Measurements from ENCODE around the gene ORC1. TPM values are rescaled to one million over a fixed set of nuclear protein-coding genes. Genes with fewer than 3 reads are reported as not detected.
A peak's percentile ranks its signal among the peaks of the same experiment; 100 is the strongest.

The ORC1 gene
- total RNA-seq, 1 experiment from 2014 or later, result 45.2 TPM

DNA sequence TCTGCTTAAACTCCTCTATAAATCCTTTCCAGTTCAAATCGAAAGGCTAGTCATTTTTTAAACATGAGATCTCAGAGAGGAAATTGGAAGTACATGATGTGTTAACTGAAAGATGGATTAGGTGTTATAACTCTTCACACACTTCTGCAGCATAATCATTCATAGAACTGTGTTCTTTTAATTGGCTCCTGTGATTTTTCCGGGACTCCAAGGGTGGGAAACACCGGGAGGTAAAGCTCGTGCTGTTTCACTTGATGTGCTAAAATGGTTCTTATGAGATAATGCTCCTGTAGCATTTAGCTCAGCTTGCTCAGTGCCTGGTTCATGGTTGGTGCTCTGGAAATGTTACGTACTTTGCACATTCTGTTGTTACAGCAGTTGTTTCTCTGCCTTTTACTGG lies 78.4 kb downstream of the ORC1 start:
- POLR2A ChIA-PET, result interaction anchor here (0.6 kb wide), 1 partner anchor 513 kb away, joined by 3 read pairs; no protein-coding TSS in a partner anchor
- H3K36me3 Mint-ChIP-seq, result peaks cover 3% of the 10 kb centered on the region; the same call in 1 of the 2 replicates
- DNase-seq (ENCODE audit: low spot score) (no peak), ATAC-seq (no peak)
- peaks cover 12% of the 10 kb centered on the region for H3K4me1 Mint-ChIP-seq
- CTCF ChIA-PET, result interaction anchor here (0.8 kb wide), 1 partner anchor 24 kb away, joined by 3 read pairs; no protein-coding TSS in a partner anchor
- peak overlapping the region; percentile 17; the same call in 1 of the 2 replicates for H3K27ac Mint-ChIP-seq
- TF ChIP-seq ZNF232 (CRISPR knock-in tag; IDR thresholded peaks at IDR 0.05) (no peak), NFYB (CRISPR knock-in tag; conservative IDR thresholded peaks at IDR 0.05; ENCODE audit: low read depth) (no peak), PRRX2 (CRISPR knock-in tag; IDR thresholded peaks at IDR 0.05) (no peak), CREM (CRISPR knock-in tag; IDR thresholded peaks at IDR 0.05) (no peak), SMAD4 (CRISPR knock-in tag; IDR thresholded peaks at IDR 0.05) (no peak), ZNF121 (CRISPR knock-in tag; IDR thresholded peaks at IDR 0.05) (no peak), MXD4 (CRISPR knock-in tag; IDR thresholded peaks at IDR 0.05; ENCODE audit: borderline replicate concordance) (no peak), ZNF396 (CRISPR knock-in tag; IDR thresholded peaks at IDR 0.05; ENCODE audit: borderline replicate concordance) (no peak), NFATC4 (CRISPR knock-in tag; IDR thresholded peaks at IDR 0.05) (no peak), ZNF671 (CRISPR knock-in tag; IDR thresholded peaks at IDR 0.05) (no peak), ESRRA (CRISPR knock-in tag; IDR thresholded peaks at IDR 0.05; ENCODE audit: borderline replicate concordance) (no peak), TEAD1 (CRISPR knock-in tag; IDR thresholded peaks at IDR 0.05) (no peak), GTF2I (CRISPR knock-in tag; conservative IDR thresholded peaks at IDR 0.05) (no peak), RORB (CRISPR knock-in tag; IDR thresholded peaks at IDR 0.05) (no peak), ZNF263 (CRISPR knock-in tag; IDR thresholded peaks at IDR 0.05; ENCODE audit: low read depth) (no peak)
- TF ChIP-seq, protein P1, sequence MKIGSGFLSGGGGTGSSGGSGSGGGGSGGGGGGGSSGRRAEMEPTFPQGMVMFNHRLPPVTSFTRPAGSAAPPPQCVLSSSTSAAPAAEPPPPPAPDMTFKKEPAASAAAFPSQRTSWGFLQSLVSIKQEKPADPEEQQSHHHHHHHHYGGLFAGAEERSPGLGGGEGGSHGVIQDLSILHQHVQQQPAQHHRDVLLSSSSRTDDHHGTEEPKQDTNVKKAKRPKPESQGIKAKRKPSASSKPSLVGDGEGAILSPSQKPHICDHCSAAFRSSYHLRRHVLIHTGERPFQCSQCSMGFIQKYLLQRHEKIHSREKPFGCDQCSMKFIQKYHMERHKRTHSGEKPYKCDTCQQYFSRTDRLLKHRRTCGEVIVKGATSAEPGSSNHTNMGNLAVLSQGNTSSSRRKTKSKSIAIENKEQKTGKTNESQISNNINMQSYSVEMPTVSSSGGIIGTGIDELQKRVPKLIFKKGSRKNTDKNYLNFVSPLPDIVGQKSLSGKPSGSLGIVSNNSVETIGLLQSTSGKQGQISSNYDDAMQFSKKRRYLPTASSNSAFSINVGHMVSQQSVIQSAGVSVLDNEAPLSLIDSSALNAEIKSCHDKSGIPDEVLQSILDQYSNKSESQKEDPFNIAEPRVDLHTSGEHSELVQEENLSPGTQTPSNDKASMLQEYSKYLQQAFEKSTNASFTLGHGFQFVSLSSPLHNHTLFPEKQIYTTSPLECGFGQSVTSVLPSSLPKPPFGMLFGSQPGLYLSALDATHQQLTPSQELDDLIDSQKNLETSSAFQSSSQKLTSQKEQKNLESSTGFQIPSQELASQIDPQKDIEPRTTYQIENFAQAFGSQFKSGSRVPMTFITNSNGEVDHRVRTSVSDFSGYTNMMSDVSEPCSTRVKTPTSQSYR (CRISPR knock-in tag; IDR thresholded peaks at IDR 0.05), result no peak
- TF ChIP-seq, protein P2, sequence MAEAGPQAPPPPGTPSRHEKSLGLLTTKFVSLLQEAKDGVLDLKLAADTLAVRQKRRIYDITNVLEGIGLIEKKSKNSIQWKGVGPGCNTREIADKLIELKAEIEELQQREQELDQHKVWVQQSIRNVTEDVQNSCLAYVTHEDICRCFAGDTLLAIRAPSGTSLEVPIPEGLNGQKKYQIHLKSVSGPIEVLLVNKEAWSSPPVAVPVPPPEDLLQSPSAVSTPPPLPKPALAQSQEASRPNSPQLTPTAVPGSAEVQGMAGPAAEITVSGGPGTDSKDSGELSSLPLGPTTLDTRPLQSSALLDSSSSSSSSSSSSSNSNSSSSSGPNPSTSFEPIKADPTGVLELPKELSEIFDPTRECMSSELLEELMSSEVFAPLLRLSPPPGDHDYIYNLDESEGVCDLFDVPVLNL (CRISPR knock-in tag; IDR thresholded peaks at IDR 0.05; ENCODE audit: borderline replicate concordance, low read depth), result no peak
- TF ChIP-seq, protein P3, sequence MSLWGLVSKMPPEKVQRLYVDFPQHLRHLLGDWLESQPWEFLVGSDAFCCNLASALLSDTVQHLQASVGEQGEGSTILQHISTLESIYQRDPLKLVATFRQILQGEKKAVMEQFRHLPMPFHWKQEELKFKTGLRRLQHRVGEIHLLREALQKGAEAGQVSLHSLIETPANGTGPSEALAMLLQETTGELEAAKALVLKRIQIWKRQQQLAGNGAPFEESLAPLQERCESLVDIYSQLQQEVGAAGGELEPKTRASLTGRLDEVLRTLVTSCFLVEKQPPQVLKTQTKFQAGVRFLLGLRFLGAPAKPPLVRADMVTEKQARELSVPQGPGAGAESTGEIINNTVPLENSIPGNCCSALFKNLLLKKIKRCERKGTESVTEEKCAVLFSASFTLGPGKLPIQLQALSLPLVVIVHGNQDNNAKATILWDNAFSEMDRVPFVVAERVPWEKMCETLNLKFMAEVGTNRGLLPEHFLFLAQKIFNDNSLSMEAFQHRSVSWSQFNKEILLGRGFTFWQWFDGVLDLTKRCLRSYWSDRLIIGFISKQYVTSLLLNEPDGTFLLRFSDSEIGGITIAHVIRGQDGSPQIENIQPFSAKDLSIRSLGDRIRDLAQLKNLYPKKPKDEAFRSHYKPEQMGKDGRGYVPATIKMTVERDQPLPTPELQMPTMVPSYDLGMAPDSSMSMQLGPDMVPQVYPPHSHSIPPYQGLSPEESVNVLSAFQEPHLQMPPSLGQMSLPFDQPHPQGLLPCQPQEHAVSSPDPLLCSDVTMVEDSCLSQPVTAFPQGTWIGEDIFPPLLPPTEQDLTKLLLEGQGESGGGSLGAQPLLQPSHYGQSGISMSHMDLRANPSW (CRISPR knock-in tag; conservative IDR thresholded peaks at IDR 0.05; ENCODE audit: low read depth), result no peak
- no peaks in the 10 kb centered on the region; the same call in 1 of the 2 replicates for H3K9me3 Mint-ChIP-seq
- no peaks in the 10 kb centered on the region for H3K27me3 Mint-ChIP-seq (ENCODE audit: low read depth)
- H3K4me3 Mint-ChIP-seq, result no peak overlapping the region

DNA sequence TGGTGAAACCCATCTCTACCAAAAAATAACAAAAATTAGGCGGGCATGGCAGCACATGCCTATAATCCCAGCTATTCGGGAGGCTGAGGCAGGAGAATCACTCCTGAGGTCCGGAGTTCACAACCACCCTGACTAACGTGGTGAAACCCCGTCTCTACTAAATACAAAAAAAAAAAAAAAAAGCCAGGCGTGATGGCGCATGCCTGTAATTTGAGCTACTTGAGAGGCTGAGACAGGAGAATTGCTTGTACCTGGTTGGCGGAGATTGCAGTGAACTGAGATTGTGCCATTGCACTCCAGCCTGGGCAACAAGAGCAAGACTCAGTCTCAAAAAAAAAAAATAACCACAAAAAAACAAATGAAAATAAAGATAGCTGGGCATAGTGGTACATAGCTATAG lies 80.5 kb downstream of the ORC1 start:
- Mint-ChIP-seq H3K4me1 (peaks cover 11% of the 10 kb centered on the region), H3K9me3 (no peaks in the 10 kb centered on the region; the same call in 1 of the 2 replicates), H3K27me3 (ENCODE audit: low read depth) (no peaks in the 10 kb centered on the region), H3K27ac (no peak overlapping the region), H3K4me3 (no peak overlapping the region), H3K36me3 (peaks cover 3% of the 10 kb centered on the region; the same call in 1 of the 2 replicates)
- ChIA-PET CTCF (interaction anchor here (0.7 to 1.6 kb wide), 2 partner anchors 11 to 25 kb away, joined by 3 to 4 read pairs; no protein-coding TSS in a partner anchor), POLR2A (interaction anchor here (0.7 kb wide), 1 partner anchor 12 kb away, joined by 5 read pairs; no protein-coding TSS in a partner anchor)
- ATAC-seq (no peak), DNase-seq (ENCODE audit: low spot score) (no peak)
- TF ChIP-seq SP1 (CRISPR knock-in tag; conservative IDR thresholded peaks at IDR 0.05) (no peak), ZNF138 (CRISPR knock-in tag; conservative IDR thresholded peaks at IDR 0.05) (no peak), FOXP1 (CRISPR knock-in tag; IDR thresholded peaks at IDR 0.05; ENCODE audit: borderline replicate concordance) (no peak), ZNF671 (CRISPR knock-in tag; IDR thresholded peaks at IDR 0.05) (no peak), ZNF121 (CRISPR knock-in tag; IDR thresholded peaks at IDR 0.05) (no peak), FOXK1 (CRISPR knock-in tag; IDR thresholded peaks at IDR 0.05) (no peak), TEAD4 (CRISPR knock-in tag; IDR thresholded peaks at IDR 0.05) (no peak), GRHL2 (CRISPR knock-in tag; IDR thresholded peaks at IDR 0.05; ENCODE audit: insufficient replicate concordance, severe bottlenecking) (no peak), ZNF263 (CRISPR knock-in tag; IDR thresholded peaks at IDR 0.05; ENCODE audit: low read depth) (no peak), MYBL2 (CRISPR knock-in tag; IDR thresholded peaks at IDR 0.05) (no peak), NFYB (CRISPR knock-in tag; conservative IDR thresholded peaks at IDR 0.05; ENCODE audit: low read depth) (no peak), HMGA2 (CRISPR knock-in tag; IDR thresholded peaks at IDR 0.05) (no peak)
- TF ChIP-seq, protein P4, sequence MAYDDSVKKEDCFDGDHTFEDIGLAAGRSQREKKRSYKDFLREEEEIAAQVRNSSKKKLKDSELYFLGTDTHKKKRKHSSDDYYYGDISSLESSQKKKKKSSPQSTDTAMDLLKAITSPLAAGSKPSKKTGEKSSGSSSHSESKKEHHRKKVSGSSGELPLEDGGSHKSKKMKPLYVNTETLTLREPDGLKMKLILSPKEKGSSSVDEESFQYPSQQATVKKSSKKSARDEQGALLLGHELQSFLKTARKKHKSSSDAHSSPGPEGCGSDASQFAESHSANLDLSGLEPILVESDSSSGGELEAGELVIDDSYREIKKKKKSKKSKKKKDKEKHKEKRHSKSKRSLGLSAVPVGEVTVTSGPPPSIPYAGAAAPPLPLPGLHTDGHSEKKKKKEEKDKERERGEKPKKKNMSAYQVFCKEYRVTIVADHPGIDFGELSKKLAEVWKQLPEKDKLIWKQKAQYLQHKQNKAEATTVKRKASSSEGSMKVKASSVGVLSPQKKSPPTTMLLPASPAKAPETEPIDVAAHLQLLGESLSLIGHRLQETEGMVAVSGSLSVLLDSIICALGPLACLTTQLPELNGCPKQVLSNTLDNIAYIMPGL (CRISPR knock-in tag; IDR thresholded peaks at IDR 0.05), result no peak

Data from WTC11 (cell line).